GM19395 (cell line): ENCODE measurements around the gene EHD4.

Experiments
- ATAC-seq: cut with Tn5 transposase; IDR thresholded peaks from one replicate; pipeline ENCODE4 v1.9.1; 2021; ENCODE audit warnings: mild to moderate bottlenecking, moderate library complexity; ENCODE audit not compliant: unreplicated experiment

The EHD4 gene

GRCh38 chr15:41972253-41973242 is at the start of gene EHD4:
EHD4 (minus strand) TSS chr15:41972557; CDS start chr15:41972494, 63 bp downstream.
- ATAC-seq = peak; percentile 85

GRCh38 chr15:42021593-42021992 is 49.2 kb upstream of the EHD4 start:
- no peak for ATAC-seq

- no peak for ATAC-seq
These were observed 48.4 kb upstream of the EHD4 start, which contains the start of gene PLA2G4E for GRCh38 chr15:42020713-42021273. PLA2G4E (minus strand) TSS chr15:42021042; CDS start chr15:42021030, 12 bp downstream.

- no peak for ATAC-seq
These were observed 46.2 kb upstream of the EHD4 start for GRCh38 chr15:42018306-42019224.

GRCh38 chr15:42016971-42017370 is 44.6 kb upstream of the EHD4 start:
- ATAC-seq = no peak

- ATAC-seq = no peak
These were observed 42.0 kb upstream of the EHD4 start for GRCh38 chr15:42014406-42014805.

- no peak for ATAC-seq
These were observed 40.6 kb upstream of the EHD4 start for GRCh38 chr15:42012928-42013482.

- no peak for ATAC-seq
These were observed 39.9 kb upstream of the EHD4 start for GRCh38 chr15:42012241-42012640.

- ATAC-seq = no peak
These were observed 38.7 kb upstream of the EHD4 start for GRCh38 chr15:42011074-42011473.

- peak; percentile 79 for ATAC-seq
These were observed 38.1 kb upstream of the EHD4 start for GRCh38 chr15:42010434-42010833.

GRCh38 chr15:42009474-42009873 is 37.1 kb upstream of the EHD4 start:
- ATAC-seq = no peak

- ATAC-seq = no peak
These were observed 36.7 kb upstream of the EHD4 start for GRCh38 chr15:42009022-42009421.

- ATAC-seq = no peak
These were observed 35.0 kb upstream of the EHD4 start for GRCh38 chr15:42007386-42007785.

- no peak for ATAC-seq
These were observed 30.0 kb upstream of the EHD4 start for GRCh38 chr15:42002333-42002732.

GRCh38 chr15:42001236-42001635 is 28.9 kb upstream of the EHD4 start:
- no peak for ATAC-seq

GRCh38 chr15:41999290-42000285 is 27.2 kb upstream of the EHD4 start:
- ATAC-seq = no peak

GRCh38 chr15:41997845-41998244 is 25.5 kb upstream of the EHD4 start:
- ATAC-seq = no peak

- no peak for ATAC-seq
These were observed 24.7 kb upstream of the EHD4 start for GRCh38 chr15:41996921-41997592.

GRCh38 chr15:41996376-41996775 is 24.0 kb upstream of the EHD4 start:
- ATAC-seq = no peak
